GM19240 (cell line): Measurements from ENCODE around the gene SESN3.
"Not testable (repeated sequence)": the region's sequence is repeated elsewhere in the genome, so short reads cannot be mapped to it uniquely, and the experiment has no call there.

ENCODE experiments used
- DNase-seq: peaks from one replicate; pipeline ENCODE4 v3.0.0; 2011; ENCODE audit warnings: low spot score; ENCODE audit not compliant: insufficient read length

The SESN3 gene

GRCh38 chr11:95251896-95252295 lies 20.9 kb upstream of the SESN3 start:
- not testable (repeated sequence) for DNase-seq

DNA sequence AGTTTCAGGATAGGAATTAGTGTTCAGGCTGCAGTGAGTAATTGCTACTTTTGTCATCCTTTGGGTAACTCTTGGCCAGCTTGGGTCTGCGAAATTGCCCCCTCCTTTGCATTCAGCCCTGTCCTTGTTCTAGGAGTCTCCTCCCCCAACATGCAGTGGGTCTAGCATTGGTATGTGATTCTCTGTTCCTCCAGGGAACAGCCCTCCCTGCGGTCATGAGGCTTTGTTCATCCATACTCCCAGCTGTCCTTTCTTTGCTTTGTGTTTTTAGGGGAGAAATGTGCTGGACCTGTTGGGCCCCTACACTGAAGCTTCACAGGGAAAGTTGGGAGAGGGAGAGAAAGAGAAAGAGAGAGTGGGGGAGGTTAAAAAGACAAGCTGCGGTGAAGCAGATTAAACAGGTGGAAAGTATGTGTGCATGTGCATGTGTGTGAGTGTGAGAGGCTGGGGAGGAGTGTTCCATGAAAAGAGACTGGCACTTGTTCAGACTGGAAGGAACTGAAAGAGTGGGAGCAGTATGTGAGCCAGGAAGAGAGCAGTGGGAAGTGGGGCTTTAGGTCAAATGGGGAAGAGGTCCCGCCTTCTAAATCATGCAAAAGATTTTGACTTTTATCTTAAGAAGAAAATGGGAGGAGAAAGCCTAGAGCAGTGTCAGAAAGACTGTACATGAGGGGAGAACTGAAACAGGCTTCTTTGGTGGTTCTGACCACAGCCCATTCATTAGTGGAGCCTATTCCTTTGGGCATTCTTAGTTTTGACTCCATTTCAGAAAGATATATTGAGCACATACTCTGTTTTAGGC lies 17.9 kb upstream of the SESN3 start:
- DNase-seq = no peak

GRCh38 chr11:95247883-95248282 lies 16.9 kb upstream of the SESN3 start:
- no peak for DNase-seq

DNA sequence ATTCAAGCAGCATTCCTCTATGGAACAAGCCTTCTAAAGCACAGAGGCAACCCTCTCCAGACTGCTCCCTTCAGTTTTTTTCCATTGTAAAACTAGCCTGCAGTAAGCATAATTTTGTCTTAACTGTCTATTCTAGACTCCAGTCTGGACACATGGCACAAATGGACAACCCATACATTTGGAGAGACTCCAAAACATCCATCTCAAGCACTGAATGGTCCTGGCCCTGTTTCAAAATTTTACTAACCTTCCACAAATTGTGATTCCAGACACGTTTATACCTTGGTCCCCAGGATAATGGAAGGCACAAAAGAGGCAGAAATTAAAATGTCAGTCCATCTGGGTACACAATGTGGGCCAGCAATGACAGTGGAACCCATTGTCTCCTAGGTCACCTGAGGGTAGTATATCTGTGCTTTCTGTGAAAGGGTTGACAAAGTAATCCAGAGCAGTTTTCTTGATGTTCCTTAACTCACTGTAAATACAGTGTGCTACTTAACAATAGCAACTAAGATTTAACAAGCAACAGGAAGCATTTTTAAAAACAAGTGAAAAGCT lies 16.2 kb upstream of the SESN3 start:
- DNase-seq = no peak

- DNase-seq = no peak
Measured at GRCh38 chr11:95245581-95245980, 14.6 kb upstream of the SESN3 start.

- no peak for DNase-seq
Measured at GRCh38 chr11:95245038-95245437, 14.0 kb upstream of the SESN3 start.

- no peak for DNase-seq
Measured at GRCh38 chr11:95243673-95244072, 12.7 kb upstream of the SESN3 start.

GRCh38 chr11:95242845-95243605 lies 12.0 kb upstream of the SESN3 start:
- DNase-seq = no peak

DNA sequence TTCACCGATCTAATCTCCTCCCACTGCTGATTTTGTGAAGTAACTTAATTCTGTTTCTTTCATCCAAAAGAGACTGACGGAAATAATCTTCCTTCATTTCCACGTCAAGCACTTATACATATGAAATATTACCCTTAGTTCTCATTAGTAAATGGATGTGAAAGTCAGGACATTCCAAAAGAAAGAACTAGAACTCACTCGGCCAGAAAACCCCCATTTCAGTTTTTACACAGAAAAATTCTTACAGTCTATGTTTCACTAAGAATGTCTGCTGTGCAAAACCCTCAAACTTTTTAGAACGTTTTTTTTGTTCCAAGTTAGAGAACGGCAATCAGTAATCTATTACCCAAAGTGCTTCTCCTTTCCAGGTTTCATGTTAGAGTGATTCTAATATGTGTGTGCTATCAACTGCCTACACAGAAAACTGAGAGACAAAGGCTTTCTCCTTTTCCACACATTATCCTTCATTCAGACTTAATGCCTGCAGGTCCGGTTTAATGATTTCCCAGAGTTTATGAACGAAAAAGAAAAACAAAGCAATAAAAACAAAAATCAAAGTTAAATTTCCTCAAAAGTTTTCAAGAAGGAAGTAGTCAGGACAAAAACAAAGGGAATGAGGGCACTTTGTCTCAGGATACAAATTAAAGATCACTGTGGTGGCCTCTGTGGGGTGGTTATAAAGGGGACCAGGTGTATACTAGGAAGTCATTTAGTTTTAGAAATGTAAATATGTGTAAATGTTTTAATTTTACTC lies 11.3 kb upstream of the SESN3 start:
- DNase-seq = no peak

DNA sequence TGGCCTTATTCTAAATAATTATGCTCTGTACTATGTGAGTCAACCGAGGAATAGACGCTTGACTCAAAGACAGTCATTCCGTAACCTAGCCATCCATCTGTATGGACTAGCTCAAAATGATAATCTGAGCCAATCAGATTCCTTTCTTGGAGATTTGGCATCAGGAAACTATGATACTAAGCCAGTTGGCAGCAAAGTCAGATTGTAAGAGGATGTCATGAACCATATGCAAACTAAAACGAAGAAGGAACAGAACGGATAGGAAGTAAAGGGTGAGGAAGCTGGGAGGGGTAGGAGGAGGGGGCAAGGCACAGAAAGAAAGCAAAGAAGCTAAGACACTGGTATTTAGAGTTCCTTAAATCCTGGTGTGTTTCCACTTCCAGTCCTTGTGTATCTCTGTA lies 10.7 kb upstream of the SESN3 start:
- DNase-seq = no peak

- DNase-seq = no peak
Measured at GRCh38 chr11:95239871-95240649, 9.1 kb upstream of the SESN3 start.

DNA sequence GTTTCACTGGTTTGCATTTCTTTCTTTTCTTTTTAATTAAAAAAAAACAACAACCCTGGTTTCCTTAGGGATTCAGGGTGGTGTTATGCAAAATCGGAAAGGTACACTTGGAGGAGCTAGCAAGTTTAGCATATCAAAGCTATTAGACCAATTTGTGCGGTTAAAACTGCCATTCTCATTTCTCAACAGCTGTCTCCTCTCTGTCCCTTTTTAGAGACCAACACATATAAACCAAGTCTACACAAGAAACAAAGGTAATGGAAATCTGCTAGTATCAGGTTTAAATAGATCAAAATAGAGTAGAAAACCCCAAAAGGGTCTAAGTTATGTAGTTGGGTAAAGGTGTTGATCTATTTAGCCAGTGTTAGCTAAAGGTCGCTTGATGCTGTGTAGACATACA lies 1.7 kb upstream of the SESN3 start:
- DNase-seq = no peak

- DNase-seq = no peak
Measured at GRCh38 chr11:95231881-95232605, 1.0 kb upstream of the SESN3 start.

- DNase-seq = no peak
Measured at GRCh38 chr11:95230810-95231126, 234 bp downstream of the SESN3 start.

- no peak for DNase-seq
Measured at GRCh38 chr11:95229993-95230809, 801 bp downstream of the SESN3 start.

DNA sequence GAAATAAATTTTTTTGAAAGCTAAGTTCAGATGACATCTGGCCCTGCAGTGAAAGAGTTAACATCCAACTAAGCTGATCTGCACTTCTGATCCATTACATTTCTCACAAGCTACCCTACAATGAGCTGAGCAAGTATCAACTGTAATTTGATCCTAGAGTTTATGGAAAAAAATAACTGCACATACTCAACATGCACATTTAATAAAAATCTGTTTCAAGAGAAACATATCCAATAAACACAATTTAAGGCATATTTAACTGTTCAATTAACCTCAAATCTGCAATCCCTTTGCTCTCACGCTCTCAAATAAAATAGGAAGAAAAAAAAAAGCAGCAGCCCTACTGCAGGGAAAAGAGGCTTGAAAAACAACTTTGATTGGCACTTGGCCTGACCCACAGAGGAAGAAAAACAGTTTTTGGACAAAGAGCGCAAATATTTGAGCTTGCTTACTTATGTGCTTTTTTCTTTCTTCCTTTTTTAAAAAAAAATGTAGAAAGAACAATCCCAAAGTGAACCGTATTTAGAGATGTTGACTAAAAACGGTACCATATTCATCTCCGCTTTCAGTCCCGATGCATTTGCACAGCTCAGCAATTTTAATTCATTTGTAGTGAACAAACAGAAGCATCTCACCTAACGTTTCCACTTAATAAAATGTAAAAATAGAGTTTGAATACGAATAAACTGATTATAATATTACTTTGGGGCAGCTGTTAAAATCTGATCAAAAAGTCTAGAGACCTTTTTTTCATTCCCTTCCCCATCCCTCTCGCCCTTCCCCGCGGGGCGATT lies 1.6 kb downstream of the SESN3 start:
- DNase-seq = no peak

DNA sequence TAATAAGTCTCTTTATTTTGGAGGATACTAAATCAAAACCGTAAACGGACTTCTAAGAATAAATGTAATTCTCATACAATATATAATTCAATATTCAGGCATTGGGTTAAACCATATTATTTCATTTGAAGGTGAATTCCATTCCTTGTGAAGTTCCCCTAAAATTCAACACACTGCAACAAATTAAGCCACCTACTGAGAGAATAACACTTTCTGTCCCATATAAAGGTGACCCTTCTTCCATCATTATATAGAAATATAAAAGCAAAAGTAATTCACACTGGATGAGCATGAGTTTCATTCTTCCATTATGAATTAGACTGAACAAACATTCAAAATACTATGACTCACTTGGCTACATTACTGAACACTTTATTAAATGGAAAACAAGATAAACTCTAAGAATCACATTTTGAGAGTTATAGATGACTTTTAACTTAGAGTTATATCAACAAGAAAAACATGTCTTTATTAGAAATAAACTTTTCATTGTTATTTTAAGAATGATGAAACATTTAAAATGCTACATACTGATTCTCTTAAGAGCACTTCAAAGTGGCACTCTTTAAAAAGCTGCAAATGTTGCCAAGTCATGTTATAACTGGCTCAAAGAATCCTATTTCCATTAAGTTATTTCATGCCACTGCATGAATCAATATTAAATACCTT lies 2.8 kb downstream of the SESN3 start:
- no peak for DNase-seq

- DNase-seq = not testable (repeated sequence)
Measured at GRCh38 chr11:95227060-95227459, 3.9 kb downstream of the SESN3 start.
